GM18499 (cell line): ENCODE results near the gene TANGO2.

ENCODE experiments used
- ATAC-seq: cut with Tn5 transposase; IDR thresholded peaks from one replicate; pipeline ENCODE4 v1.9.1; 2021; ENCODE audit warnings: moderate number of reproducible peaks; ENCODE audit not compliant: insufficient read depth, unreplicated experiment

TANGO2 gene

GRCh38 chr22:20011123-20011992 lies 9.6 kb upstream of the TANGO2 start:
- ATAC-seq: no peak

- ATAC-seq: no peak
Measured at GRCh38 chr22:20011993-20012740, 8.7 kb upstream of the TANGO2 start.

GRCh38 chr22:20012741-20013331 lies 8.1 kb upstream of the TANGO2 start:
- ATAC-seq: no peak

- ATAC-seq: no peak
Measured at GRCh38 chr22:20013382-20013871, 7.5 kb upstream of the TANGO2 start.

GRCh38 chr22:20014526-20015186 lies 6.3 kb upstream of the TANGO2 start:
- no peak for ATAC-seq

GRCh38 chr22:20015187-20015625 lies 5.7 kb upstream of the TANGO2 start:
- ATAC-seq: no peak

- no peak for ATAC-seq
Measured at GRCh38 chr22:20015971-20016733, 4.8 kb upstream of the TANGO2 start.

GRCh38 chr22:20016734-20017621 lies 3.9 kb upstream of the TANGO2 start, which contains the start of gene ARVCF:
Gene ARVCF (minus strand): TSS chr22:20016823. CDS start chr22:19990794, 26,029 bp downstream.
- no peak for ATAC-seq

GRCh38 chr22:20017622-20017958 lies 3.3 kb upstream of the TANGO2 start:
- no peak for ATAC-seq

- ATAC-seq: no peak
Measured at GRCh38 chr22:20018001-20018400, 2.9 kb upstream of the TANGO2 start.

GRCh38 chr22:20019661-20020532 lies 1.0 kb upstream of the TANGO2 start:
- ATAC-seq: no peak

- no peak for ATAC-seq
Measured at GRCh38 chr22:20021196-20022181, 579 bp downstream of the TANGO2 start.

GRCh38 chr22:20022231-20022977 lies 1.5 kb downstream of the TANGO2 start:
- no peak for ATAC-seq

GRCh38 chr22:20022978-20023613 lies 2.2 kb downstream of the TANGO2 start:
- no peak for ATAC-seq

- ATAC-seq: no peak
Measured at GRCh38 chr22:20024225-20024624, 3.3 kb downstream of the TANGO2 start.
